ENCODE measurements around the gene USP13. TPM values are rescaled to one million over a fixed set of nuclear protein-coding genes. Genes with fewer than 3 reads are reported as not detected.
"Not testable (repeated sequence)": the region's sequence is repeated elsewhere in the genome, so short reads cannot be mapped to it uniquely, and the experiment has no call there.

The USP13 gene, protein sequence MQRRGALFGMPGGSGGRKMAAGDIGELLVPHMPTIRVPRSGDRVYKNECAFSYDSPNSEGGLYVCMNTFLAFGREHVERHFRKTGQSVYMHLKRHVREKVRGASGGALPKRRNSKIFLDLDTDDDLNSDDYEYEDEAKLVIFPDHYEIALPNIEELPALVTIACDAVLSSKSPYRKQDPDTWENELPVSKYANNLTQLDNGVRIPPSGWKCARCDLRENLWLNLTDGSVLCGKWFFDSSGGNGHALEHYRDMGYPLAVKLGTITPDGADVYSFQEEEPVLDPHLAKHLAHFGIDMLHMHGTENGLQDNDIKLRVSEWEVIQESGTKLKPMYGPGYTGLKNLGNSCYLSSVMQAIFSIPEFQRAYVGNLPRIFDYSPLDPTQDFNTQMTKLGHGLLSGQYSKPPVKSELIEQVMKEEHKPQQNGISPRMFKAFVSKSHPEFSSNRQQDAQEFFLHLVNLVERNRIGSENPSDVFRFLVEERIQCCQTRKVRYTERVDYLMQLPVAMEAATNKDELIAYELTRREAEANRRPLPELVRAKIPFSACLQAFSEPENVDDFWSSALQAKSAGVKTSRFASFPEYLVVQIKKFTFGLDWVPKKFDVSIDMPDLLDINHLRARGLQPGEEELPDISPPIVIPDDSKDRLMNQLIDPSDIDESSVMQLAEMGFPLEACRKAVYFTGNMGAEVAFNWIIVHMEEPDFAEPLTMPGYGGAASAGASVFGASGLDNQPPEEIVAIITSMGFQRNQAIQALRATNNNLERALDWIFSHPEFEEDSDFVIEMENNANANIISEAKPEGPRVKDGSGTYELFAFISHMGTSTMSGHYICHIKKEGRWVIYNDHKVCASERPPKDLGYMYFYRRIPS
- total RNA-seq = 12.6 TPM

DNA sequence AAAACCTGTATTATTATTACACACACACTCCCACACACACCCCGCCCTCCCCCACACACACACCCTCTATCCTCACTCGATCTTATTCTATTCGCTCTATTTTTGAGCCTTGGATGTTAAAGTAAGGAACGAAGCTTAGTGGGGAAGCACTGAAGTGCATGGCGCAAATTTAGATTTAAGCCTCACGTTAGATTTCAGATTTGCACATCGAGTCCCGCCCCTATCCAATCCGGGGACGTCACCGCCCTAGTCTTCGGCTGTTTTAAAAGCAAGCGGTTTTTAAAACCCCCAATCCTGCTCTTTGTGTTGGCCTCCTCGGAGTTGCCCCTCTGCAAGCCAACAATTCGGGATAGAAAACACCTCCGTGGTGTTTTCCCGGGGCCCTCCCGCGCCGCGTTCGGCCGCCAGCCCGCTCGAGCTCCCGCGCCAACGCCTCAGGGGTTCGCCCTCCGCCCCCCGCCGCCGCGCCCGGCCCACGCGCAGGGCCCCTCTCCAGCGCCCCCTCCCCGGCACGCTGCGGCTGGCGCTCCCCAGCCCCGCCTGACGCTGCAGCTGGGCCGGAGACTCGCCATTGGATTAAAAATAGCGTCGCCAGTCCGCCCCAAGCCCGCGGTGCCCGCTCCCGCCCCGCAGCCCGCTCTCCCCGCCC is at the start of gene USP13:
USP13 (plus strand) TSS at position 594 of the 649 bp plus-strand sequence. CDS start 186 bp downstream, outside the sequence.
- peak; percentile 80 for DNase-seq

DNA sequence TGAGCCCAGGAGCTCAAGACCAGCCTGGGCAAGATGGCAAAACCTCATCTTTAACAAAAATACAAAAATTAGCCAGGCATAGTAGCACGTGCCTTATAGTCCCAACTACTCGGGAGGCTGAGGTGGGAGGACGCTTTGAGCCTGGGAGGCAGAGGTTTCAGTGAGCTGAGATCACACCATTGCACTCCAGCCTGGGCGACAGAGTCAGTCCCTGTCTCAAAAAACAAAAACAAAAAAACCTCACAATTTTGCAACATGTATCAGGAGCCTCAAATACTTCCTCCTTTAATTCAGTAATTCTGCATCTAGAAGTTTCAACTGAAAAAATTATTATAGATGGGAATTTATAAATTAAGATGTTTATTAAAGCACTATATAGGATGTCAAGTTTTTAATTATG is 49.5 kb upstream of the USP13 start:
- no peak for DNase-seq

DNA sequence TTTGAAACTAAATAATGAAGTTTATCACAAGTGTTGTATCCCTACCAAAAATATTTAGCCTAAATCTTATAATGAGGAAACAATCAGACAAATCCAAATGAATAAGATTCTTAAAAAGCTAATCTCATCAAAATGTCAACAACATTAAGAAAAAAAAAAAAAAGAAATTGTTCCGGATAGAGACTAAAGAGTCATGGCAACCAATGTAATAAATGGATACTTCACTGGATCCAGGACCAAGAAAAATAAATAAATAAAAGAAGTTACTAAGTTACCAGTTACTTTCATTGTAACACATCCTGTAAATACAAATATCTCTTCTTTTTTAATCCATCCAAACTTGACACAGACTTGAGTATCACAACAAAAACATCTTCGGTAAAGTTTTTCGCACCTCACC is 49.0 kb upstream of the USP13 start:
- no peak for DNase-seq

DNA sequence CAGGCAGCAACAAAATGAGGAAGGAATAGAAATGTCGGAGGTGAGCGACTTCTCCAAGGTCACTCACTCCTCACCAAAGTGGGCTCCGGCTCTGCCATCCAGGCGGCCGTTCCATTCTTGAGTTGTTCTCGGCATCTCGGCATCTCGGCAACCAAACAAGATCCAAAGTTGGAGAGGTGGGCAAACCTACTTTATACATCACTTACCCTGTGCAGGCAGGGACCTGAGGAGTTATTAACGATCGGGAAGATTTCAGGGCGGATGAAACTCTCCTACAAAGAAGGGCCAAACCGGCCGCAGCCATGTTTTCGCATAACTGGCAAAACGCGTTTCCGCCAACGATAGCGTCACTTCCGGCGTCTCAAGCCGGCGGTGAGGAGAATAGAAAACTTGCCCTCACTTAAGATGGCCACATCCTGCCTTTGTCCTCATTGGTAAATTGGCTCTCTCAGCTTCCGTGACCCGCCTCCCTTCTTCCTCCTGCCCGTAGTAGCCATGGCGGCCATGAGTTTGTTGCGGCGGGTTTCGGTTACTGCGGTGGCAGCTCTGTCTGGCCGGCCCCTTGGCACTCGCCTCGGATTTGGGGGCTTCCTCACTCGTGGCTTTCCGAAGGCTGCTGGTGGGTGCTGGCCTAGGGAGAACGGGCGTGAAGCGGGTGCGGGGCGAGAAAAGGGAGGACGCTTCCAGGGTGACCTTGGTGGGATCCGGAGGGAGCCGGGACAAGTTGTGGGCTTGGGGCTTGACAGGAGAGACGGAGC is 48.3 kb upstream of the USP13 start, which contains the start of the genes MRPL47 and NDUFB5:
MRPL47 (minus strand) TSS at position 318 of the 758 bp plus-strand sequence; CDS start at position 304, 14 bp downstream.
NDUFB5 (plus strand) TSS at position 474 of the 758 bp plus-strand sequence; CDS start at position 496, 22 bp downstream.
- DNase-seq = peak; percentile 99

DNA sequence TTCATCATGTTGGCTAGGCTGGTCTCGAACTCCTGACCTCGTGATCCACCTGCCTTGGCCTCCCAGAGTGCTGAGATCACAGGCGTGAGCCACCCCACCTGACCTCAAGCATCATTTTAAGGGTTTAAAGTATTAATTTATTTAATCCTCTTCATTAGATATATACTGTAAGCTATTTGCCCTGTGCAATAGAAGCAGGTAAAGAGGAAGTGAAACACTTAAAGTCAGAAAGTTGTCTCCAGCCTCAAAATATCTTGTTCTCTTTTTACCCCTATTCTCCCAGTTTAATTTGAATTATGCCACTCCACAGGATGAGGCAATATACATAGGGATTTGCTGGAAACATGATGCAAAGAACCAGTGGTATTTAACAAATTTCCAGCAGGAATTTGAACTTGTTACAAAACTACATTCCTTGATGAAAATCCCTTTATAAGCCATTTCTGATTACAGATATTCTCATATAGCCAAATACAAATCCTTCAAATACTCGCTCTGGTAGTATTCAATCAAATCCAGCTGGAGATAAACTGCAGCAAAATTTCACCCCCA is 46.2 kb upstream of the USP13 start:
- DNase-seq = no peak

DNA sequence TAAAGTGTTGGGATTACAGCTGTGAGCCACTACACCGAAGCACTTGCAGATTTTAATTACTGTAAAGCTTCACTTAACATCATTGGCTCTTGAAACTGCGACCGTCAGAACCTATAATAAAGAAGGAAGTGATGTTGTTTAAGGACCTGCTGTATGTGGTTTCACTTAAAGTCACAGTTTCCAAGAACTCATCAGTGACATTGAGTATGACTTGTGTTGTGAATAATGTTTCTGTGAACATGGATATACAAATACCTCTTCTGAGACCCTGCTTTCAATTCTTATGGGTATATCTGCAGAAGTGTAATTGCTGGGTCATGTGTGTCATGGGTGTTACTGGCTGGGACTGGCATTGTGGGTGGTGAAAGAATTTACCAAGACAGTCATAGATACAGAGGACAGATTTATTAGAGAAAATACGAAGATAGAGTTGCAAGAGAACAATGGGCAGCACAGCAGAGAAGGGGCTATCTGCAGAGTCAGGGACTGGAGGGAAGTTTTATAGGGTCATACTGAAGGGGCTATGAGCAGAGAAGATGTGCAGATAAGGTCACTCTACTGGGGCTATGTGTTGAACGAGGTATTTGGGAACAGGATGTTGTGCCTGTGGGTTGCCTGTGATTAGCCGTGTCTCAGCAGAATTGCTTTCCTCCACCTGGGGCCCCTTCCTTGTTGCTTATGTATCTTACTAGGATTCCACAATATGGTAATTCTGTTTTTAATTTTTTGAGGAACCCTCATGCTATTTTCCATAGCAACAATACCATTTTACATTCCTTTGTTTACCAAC is 43.7 kb upstream of the USP13 start:
- no peak for DNase-seq

DNA sequence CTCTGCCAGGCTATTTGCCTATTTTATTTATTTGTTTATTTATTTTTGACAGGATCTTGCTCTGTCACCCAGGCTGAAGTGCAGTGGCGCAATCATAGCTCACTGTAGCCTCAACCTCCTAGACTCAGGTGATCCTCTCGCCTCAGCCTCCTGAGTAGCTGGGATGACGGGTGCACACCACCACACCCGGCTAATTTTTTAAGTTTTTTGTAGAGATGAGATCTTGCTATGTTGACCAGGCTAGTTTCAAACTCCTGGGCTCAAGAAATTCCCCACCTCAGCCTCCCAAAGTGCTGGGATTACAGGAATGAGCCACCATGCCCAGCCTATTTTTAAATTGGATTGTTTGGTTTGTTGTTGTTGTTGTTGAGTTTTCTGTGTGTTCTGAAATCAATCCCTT is 42.8 kb upstream of the USP13 start:
- DNase-seq = no peak

DNA sequence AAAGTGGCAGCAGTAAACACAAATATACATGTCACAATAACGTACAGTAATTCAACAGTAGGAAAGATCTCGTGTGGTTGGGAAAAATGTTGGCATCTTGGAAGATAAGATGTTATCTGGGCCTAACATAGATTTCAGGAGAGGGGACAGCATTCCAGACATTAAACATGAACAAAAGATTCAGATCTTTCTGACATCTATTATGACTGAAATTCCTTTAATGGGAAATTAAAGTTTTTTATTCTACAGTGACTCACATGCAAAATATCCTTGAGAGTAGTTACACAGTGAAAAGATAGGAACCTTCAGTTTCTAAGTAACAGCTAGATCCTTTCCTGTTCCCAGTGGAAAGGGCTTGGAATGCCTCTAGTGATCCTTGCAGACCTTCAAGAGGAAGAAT is 39.0 kb upstream of the USP13 start:
- DNase-seq = no peak

DNA sequence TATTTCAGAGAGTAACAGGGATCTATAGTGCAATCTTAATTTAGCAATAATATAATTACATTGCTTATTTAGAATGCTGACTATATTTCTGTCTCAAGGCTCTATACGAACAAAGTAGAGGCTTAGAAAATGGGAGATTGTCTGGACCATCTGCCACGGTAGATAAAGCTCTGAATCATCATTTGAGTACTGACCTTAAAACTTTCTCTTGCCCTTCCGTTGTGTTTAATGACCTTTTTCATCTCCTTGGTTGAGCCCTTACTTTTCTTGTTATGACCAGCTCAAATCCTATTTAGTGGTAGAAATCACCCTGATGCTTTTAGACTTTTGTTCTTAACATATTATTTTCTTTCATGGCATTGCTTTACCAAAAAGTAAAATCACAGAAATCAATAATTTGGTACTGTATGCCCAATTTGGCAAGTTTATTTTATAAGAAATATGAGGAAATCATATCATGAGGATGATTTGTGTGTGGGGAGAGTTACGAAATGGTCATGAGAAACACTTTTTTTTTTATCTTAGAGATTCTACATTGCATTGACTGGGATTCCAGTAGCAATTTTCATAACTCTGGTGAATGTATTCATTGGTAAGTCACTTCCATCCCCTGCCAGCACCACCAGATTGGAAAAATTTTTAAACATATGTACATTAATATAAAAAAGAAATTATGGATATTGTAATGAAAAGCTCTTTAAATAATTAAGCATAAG is 37.2 kb upstream of the USP13 start:
- no peak for DNase-seq

DNA sequence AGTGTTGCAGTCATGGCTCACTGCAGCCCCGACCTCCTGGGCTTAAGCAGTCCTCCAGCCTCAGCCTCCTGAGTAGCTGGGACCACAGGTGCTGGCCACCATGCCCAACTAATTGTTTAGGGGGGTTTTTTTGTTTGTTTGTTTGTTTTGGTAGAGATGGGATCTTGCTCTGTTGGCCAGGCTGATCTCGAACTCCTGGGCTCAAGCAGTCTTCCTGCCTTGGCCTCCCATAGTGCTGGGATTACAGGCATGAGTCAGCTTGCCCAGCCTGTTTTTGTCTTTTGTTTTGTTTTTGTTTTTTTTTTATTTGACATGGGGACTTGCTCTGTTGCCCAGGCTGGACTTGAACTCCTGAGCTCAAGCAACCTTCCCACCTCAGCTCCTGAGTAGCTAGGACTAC is 30.8 kb upstream of the USP13 start:
- DNase-seq = no peak

DNA sequence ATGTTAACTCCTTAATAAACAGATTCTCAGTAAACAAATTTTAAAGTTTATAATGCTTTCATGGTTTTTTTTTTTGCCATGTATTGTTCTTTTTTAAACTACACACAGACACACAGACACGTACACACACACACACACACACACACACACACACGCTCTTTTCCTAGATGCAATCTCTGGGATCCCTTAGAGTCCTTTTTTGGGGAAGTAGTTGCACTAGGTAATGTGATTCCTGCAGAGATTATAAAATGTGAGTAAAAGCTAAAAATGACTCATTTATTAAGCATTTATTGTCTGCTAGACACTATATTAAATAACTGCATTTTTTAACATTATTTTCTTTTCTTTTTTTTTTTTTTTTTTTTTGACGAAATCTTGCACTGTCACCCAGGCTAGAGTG is 28.4 kb upstream of the USP13 start:
- no peak for DNase-seq

DNA sequence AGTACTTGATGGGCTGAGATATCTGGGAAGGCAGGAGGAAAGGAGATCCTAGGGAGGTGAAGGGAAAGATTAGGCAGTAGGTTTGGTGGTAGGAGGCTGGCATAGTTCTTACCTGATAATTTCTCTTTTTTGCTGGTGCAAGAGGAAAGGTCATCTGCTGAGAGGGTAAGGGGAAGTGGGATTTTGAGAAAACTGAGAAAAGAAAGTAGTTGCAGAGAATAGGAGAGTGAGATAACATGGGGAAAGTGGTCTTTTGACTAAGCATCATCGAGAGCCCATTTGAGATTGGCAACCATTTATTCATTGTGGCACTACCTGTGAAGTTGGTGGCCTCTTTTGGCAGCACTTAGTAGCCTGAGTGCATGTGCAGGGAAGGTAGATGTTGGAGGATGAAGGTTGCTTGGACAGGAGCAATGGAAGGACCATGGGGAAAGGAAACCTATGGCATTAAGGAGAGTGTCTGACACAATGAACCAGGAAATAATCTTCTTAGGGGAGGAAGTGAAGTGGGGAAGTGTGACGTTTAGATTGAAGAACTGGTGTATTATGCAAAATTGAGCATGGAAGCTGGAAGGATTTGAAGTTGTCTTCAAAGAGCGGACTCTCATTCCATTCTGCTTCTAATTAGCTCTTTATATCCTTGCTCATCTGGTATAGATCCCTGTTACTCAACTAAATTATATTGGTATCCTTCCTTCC is 21.9 kb upstream of the USP13 start:
- no peak for DNase-seq

DNA sequence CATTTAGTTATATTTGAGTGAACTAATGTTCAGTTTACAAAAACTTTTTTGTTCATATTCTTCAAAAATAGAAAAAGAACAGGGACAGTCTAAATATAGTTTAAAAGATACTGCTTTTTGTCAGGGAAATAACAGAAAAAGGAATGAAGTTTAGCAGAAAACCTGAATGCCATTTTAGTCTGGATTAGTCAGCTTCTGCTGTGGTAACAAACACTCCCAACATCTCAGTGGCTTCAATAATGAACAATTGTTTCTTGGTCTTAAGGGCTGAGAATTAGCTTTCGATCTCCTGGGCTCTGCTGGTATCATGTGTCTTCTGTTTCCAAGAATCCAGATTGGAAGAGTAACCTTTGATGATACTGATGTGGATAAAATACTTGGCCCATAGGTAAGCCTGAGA is 12.4 kb upstream of the USP13 start:
- DNase-seq = no peak

DNA sequence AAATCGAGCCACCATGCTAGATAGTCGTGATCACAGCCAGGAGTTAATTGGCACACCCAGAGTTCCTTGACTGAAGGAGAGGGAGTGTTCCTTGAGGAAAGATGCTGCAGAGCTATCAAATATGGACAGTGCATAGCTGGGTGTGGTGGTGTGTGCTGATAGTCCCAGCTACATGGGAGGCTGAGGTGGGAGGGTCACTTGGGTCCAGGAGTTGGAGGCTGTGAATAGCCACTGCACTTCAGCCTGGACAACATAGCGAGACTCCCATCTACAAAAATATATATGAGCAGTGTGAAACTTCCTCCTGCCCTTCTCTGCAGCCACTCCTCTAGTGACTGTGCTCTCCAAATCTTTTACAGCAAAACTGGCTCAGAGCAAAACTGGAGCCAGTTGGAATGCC is 10.0 kb upstream of the USP13 start:
- DNase-seq = no peak

DNA sequence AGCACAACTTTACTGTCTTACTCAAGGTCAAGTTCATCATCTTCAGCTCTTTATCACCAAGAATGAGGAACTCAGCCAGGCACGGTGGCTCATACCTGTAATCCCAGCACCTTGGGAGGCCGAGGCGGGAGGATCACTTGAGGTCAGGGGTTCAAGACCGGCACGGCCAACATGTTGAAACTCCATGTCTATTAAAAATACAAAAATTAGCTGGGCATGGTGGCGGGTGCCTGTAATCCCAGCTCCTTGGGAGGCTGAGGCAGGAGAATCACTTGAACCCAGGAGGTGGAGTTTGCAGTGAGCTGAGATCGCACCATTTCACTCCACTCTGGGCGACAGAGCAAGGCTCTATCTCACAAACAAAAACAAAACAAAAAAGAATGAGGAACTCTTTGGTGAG is 9.0 kb upstream of the USP13 start:
- not testable (repeated sequence) for DNase-seq

DNA sequence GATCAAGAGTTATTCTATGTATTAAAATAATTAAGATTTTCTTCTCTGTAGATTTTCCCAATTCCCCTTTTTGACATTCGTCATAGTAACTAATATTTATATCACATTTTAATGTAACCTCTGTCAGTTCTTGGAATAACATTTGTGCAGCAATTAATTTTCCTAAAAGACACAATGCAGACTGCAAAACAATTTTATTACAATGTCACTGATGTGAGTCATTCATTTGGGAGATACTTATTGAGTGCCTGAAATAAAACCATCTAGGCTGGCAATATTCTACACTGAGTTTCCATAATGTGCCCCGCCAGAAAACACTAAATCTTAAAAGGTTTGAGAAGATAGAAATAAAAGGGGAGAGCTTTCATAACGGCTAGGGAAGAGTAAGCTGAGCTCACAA is 6.7 kb upstream of the USP13 start:
- DNase-seq = no peak

DNA sequence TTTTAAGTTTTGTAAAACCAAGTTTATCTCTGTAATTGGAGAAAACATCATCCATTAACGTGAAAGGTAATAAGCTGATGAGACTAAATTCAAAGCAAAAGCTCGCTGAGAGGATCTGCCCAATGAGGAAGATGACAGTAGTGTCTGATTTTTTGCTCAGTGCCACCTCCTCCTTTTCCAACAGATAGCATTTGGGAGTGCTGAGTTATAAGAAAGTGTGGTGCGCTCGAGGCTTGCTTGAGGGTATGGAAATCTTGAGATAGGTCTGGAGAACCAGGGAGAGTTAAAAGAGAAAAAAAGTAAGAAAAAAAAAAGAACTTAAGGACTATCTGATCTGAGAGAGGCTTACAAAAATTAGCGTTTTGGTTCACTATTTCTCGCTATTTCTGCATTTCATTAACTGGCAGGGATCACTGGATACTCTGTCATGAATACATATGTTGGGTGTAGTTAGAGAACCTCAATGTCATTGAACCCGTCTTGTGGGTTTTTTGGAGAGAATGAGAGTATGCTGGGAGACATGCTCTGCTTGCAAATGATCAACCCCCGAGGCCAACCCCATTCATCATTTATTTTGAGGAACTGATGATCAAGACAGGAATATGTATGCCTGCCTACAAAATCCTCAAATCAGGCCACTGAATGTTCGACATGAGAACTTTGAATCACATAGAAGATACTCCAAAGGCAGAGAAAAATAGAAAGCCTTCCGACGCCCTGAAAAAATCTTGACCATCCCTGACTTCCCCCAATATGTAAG is 973 bp upstream of the USP13 start:
- no peak for DNase-seq

DNA sequence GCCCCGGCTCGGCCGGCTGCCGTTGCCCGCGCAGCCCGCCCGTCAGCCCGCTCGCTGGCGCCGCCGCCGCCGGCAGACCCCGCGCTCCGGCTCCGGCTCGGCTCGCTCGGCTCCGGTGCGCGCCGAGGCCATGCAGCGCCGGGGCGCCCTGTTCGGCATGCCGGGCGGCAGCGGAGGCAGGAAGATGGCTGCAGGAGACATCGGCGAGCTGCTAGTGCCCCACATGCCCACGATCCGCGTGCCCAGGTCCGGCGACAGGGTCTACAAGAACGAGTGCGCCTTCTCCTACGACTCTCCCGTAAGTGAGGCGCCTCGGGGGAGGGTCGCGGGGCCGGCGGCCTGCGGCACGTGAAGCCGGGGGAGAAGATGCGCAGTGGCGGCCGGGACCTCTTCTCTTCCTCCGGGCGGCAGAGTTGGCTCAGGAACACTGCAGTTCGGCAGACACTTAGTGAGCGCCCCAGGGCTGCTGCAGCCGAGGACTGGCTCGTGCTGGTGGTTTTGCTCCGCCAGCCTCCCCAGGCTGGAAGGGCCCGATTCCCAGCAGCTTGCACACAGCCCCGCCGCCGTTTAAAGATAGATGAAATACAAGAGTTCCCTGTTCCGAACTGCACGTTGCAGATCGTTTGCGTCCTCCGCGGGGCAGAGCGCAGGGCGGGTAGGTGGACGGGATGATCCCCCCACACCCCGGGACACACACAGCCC is 407 bp downstream of the USP13 start:
- DNase-seq = peak; percentile 63

All from skin of body (tissue), 2 donors.